Type B pancreatic cell (in vitro differentiated cells): ENCODE results near the gene COL5A1. TPM values are rescaled to one million over a fixed set of nuclear protein-coding genes. Genes with fewer than 3 reads are reported as not detected.
"Not testable (repeated sequence)": the region's sequence is repeated elsewhere in the genome, so short reads cannot be mapped to it uniquely, and the experiment has no call there.

Experiments
- DNase-seq: peaks from one replicate; pipeline ENCODE4 v3.0.0; 2021; ENCODE audit warnings: mixed read lengths; ENCODE audit not compliant: unreplicated experiment; ENCODE audit errors: extremely low spot score
- H3K27ac Mint-ChIP-seq: 2 replicates; pipeline ENCODE4 v1.8.0; 2021; ENCODE audit warnings: mild to moderate bottlenecking, mixed read lengths
- H3K27me3 Mint-ChIP-seq: 2 replicates; pipeline ENCODE4 v1.8.0; 2021; ENCODE audit warnings: mixed read lengths
- H3K36me3 Mint-ChIP-seq: 2 replicates; pipeline ENCODE4 v1.8.0; 2021; ENCODE audit warnings: mixed read lengths
- H3K4me1 Mint-ChIP-seq: one replicate; pipeline ENCODE4 v1.8.0; 2021; ENCODE audit warnings: mixed read lengths; ENCODE audit not compliant: unreplicated experiment
- H3K4me3 Mint-ChIP-seq: 2 replicates; pipeline ENCODE4 v1.8.0; 2021; ENCODE audit warnings: mild to moderate bottlenecking, mixed read lengths
- H3K9me3 Mint-ChIP-seq: 2 replicates; pipeline ENCODE4 v1.8.0; 2021; ENCODE audit warnings: mixed read lengths
- total RNA-seq: library from RNA; stranded (reverse); gene quantifications from 2 replicates; pipeline ENCODE4 v1.2.1, GENCODE V29; 2021; ENCODE audit warnings: low replicate concordance
- TF ChIP-seq, protein P1 (sequence below): fragments of 200-600 bp; sonication (generic); conservative IDR thresholded peaks from 2 replicates; pipeline ENCODE4 v1.5.0; 2021; ENCODE audit warnings: antibody characterized with exemption, mild to moderate bottlenecking

The COL5A1 gene
- total RNA-seq, 1 donor from 2014 or later, result 112 TPM

DNA sequence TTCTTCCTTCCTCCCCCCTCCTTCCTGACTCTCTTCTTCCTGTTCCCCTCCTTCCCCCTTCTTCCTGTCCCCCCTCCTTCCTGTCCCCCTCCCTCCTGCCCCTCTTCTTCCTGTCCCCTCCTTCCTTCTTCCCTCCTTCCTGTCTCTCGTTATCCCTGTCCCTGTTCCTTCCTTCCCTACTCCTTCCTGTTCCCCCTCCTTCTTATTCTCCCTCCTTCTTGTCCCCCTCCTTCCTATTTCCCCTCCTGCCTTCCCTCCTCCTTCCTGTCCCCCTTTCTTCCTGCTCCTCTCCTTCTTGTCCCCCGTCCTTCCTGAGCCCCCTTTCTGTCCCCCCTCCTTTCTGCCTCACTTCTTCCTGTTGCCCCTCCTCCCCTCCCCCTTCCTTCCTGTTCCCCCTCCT is 70.6 kb downstream of the COL5A1 start:
- no peak for DNase-seq
- Mint-ChIP-seq H3K27ac (no peak overlapping the region), H3K27me3 (no peaks in the 10 kb centered on the region), H3K9me3 (peaks cover 8% of the 10 kb centered on the region), H3K4me3 (no peak overlapping the region), H3K36me3 (peaks cover 14% of the 10 kb centered on the region), H3K4me1 (peaks cover 7% of the 10 kb centered on the region)
- TF ChIP-seq, protein P1, sequence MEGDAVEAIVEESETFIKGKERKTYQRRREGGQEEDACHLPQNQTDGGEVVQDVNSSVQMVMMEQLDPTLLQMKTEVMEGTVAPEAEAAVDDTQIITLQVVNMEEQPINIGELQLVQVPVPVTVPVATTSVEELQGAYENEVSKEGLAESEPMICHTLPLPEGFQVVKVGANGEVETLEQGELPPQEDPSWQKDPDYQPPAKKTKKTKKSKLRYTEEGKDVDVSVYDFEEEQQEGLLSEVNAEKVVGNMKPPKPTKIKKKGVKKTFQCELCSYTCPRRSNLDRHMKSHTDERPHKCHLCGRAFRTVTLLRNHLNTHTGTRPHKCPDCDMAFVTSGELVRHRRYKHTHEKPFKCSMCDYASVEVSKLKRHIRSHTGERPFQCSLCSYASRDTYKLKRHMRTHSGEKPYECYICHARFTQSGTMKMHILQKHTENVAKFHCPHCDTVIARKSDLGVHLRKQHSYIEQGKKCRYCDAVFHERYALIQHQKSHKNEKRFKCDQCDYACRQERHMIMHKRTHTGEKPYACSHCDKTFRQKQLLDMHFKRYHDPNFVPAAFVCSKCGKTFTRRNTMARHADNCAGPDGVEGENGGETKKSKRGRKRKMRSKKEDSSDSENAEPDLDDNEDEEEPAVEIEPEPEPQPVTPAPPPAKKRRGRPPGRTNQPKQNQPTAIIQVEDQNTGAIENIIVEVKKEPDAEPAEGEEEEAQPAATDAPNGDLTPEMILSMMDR, result no peak

DNA sequence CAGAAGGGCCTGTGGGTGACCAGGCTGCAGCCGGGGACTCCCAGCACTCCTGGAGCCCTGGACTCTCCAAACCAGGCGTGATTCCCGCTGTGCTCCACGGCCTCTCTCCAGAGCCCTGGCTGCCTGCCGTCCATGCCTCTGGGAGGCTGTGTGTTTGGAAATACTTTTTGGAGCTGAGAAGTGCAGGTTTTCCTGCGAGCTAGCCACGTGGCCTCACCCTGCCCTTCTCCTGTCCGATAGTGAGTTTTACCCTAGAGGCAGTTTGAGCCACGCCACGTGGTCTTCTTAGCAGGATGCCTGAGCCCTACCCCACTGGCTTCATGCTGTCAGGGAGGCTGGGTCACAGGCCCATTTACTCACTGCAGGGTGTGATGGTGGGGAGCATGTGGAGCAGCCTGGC is 71.3 kb downstream of the COL5A1 start:
- peaks cover 14% of the 10 kb centered on the region for H3K36me3 Mint-ChIP-seq
- no peaks in the 10 kb centered on the region for H3K27me3 Mint-ChIP-seq
- TF ChIP-seq, protein P1, result no peak
- peaks cover 8% of the 10 kb centered on the region for H3K9me3 Mint-ChIP-seq
- no peak overlapping the region for H3K4me3 Mint-ChIP-seq
- no peak for DNase-seq
- H3K4me1 Mint-ChIP-seq, result peaks cover 4% of the 10 kb centered on the region
- H3K27ac Mint-ChIP-seq, result no peak overlapping the region

DNA sequence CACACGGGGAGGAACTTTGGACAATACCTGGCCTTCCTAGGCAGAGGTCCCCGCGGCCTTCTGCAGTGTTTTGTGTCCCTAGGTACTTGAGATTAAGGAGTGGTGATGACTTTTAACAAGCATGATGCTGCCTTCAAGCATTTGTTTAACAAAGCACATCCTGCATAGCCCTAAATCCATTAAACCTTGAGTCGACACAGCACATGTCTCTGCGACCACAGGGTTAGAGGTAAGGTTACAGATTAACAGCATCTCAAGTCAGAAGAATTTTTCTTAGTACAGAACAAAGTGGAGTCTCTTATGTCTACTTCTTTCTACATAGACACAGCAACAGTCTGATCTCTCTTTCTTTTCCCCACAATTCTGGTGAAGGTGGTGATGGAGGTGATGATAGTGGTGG is 73.9 kb downstream of the COL5A1 start:
- not testable (repeated sequence) for H3K27me3 Mint-ChIP-seq, DNase-seq, H3K27ac Mint-ChIP-seq, H3K4me1 Mint-ChIP-seq, H3K4me3 Mint-ChIP-seq, H3K9me3 Mint-ChIP-seq
- H3K36me3 Mint-ChIP-seq, result peaks cover 14% of the 10 kb centered on the region

DNA sequence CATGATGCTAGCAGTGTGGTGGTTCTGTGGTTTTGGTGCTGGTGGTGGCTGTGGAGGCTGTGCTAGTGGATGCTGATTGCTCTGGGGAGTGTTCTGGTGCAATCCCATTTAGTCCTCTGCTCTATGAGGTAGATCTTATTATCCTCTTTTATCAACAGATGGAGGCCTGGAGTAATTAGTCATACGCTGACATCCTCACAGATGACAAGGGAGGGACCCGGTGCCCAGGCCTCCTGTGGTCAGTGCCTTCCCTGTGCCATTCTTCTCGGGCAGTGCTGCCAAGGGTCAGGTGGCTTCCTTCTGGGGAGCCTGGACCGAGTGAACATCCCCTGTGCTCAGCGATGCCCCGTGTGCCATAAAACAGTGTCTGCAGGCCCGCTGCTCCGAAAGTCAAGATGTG is 74.5 kb downstream of the COL5A1 start:
- Mint-ChIP-seq H3K36me3 (peaks cover 14% of the 10 kb centered on the region), H3K27ac (no peak overlapping the region), H3K4me1 (no peaks in the 10 kb centered on the region), H3K9me3 (peaks cover 8% of the 10 kb centered on the region), H3K27me3 (no peaks in the 10 kb centered on the region), H3K4me3 (no peak overlapping the region)
- no peak for DNase-seq
- TF ChIP-seq, protein P1, result no peak

DNA sequence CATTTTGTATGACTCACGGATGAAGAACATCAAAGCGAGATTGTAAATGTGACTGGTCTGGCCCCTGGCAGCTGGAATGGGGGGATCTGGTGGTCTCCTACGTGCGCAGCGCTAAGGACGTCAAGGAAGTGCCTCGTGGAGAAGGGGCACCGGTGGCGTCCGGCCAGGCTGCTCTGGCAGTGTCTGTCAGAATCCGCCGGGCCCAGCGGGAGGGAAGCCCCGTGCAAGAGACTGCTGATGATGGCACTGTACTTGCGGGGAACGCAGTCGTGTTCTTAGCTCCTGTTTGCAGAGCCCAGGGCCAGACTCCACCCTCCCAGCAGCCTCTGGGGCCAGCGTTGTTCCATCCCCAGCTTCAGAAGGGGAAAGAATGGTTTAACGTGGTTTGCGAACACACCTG is 75.5 kb downstream of the COL5A1 start:
- Mint-ChIP-seq H3K9me3 (peaks cover 8% of the 10 kb centered on the region), H3K4me1 (no peaks in the 10 kb centered on the region), H3K36me3 (peaks cover 14% of the 10 kb centered on the region), H3K27ac (no peak overlapping the region), H3K4me3 (no peak overlapping the region), H3K27me3 (no peaks in the 10 kb centered on the region)
- no peak for DNase-seq
- TF ChIP-seq, protein P1, result no peak

DNA sequence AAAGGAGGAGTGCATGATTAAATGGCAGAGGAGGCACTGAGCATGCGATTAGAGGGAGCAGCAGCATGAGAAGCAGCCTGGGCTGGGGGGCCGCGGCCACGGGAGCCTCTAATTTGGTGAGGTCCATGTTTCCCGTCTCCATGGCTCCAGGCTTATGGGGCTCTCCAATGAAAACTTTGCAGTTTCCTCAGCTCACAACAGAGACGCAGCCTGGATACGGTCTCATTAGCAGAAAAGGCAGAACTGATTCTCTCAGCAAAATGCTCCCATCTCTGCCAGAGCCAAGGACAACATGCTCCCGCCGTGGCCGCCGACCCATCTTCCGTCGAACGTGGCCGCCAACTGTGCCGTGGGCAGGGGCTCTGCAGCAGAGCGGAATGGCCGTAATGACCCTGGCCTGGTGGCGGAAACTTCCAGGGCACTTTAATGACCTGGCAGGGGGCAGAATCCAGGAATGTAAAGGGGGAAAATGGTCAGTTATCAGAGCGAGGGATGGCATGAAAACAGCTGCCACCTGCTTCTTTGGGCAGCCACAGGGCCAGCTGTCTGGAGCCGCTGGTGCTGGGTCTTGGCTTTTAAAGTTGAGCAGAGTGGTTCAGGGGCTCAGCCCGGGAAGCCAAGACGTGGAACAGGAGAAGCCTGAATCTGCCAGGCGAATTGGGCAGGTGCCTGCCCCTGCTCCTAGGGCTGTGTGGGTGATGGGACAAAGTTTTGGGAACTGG is 76.5 kb downstream of the COL5A1 start:
- H3K27ac Mint-ChIP-seq, result no peak overlapping the region
- peaks cover 3% of the 10 kb centered on the region for H3K27me3 Mint-ChIP-seq
- no peak for DNase-seq
- H3K36me3 Mint-ChIP-seq, result peaks cover 13% of the 10 kb centered on the region
- peaks cover 4% of the 10 kb centered on the region for H3K4me1 Mint-ChIP-seq
- TF ChIP-seq, protein P1, result no peak
- H3K9me3 Mint-ChIP-seq, result peaks cover 8% of the 10 kb centered on the region
- no peak overlapping the region for H3K4me3 Mint-ChIP-seq
